NT2/D1 (cell line): ENCODE measurements around the gene ZGRF1.

ENCODE experiments used
- SUZ12 ChIP-seq: IDR thresholded peaks from 2 replicates; pipeline ENCODE4 v1.6.1; 2011; ENCODE audit not compliant: insufficient read length, insufficient read depth; ENCODE audit errors: extremely low read depth
- YY1 ChIP-seq: IDR thresholded peaks from 2 replicates; pipeline ENCODE4 v1.6.1; 2011; ENCODE audit not compliant: insufficient read length, insufficient read depth
- ZNF274 ChIP-seq: IDR thresholded peaks from 2 replicates; pipeline ENCODE4 v1.6.1; 2011; ENCODE audit warnings: mild to moderate bottlenecking, low read depth, low read length

GRCh38 chr4:112668131-112668530, 31.4 kb upstream of the ZGRF1 start:
- TF ChIP-seq ZNF274 (no peak), SUZ12 (no peak), YY1 (no peak)
